CD4-positive, CD25-positive, alpha-beta regulatory T cell (primary cell): Measurements from ENCODE around the gene MAL. TPM values are rescaled to one million over a fixed set of nuclear protein-coding genes. Genes with fewer than 3 reads are reported as not detected.
A peak's percentile ranks its signal among the peaks of the same experiment; 100 is the strongest.
"Not testable (repeated sequence)": the region's sequence is repeated elsewhere in the genome, so short reads cannot be mapped to it uniquely, and the experiment has no call there.

Source experiments
- ATAC-seq, 2 donors: fragments of 150-1000 bp; cut with Tn5 transposase; one replicate each; pipeline ENCODE4 v1.10.0; 2021; ENCODE audit warnings: low read depth in 2 of 2, moderate number of reproducible peaks in 2 of 2, moderate library complexity in 1 of 2
- DNase-seq, 3 donors: peaks; one replicate each; pipeline versions ENCODE4 v3.0.0 to v3.0.0-alpha.2; 2012 to 2022; ENCODE audit warnings: mixed read lengths in 1 of 3
- H3K27ac ChIP-seq: one replicate; pipeline ENCODE4 v1.7.0; 2013; ENCODE audit warnings: mild to moderate bottlenecking, low read length; ENCODE audit not compliant: insufficient read depth, poor library complexity, severe bottlenecking
- H3K27me3 ChIP-seq: one replicate; pipeline ENCODE4 v1.7.0; 2013; ENCODE audit warnings: low read length; ENCODE audit not compliant: control insufficient read depth, insufficient read depth
- H3K36me3 ChIP-seq: one replicate; pipeline ENCODE4 v1.7.0; 2013; ENCODE audit warnings: mild to moderate bottlenecking, low read length, moderate library complexity; ENCODE audit not compliant: control insufficient read depth, insufficient read depth
- H3K4me1 ChIP-seq: 2 replicates; pipeline ENCODE4 v1.7.0; 2013; ENCODE audit warnings: mild to moderate bottlenecking, low read length; ENCODE audit not compliant: insufficient read depth, control insufficient read depth, poor library complexity, severe bottlenecking
- H3K4me3 ChIP-seq: one replicate; pipeline ENCODE4 v1.7.0; 2013; ENCODE audit warnings: low read depth, mild to moderate bottlenecking, low read length, moderate library complexity
- H3K9me3 ChIP-seq, 2 experiments: 1 replicate in 1 of 2; 2 replicates in 1 of 2; pipeline ENCODE4 v1.7.0; 2013; ENCODE audit warnings: low read length in 2 of 2, mild to moderate bottlenecking in 1 of 2, moderate library complexity in 1 of 2; ENCODE audit not compliant: control insufficient read depth in 2 of 2
- H3K27ac Mint-ChIP-seq, 3 donors: one replicate each; pipeline ENCODE4 v1.8.0; 2020 to 2022; ENCODE audit warnings: mild to moderate bottlenecking in 3 of 3, mixed read lengths in 3 of 3, moderate library complexity in 2 of 3
- H3K27me3 Mint-ChIP-seq: one replicate; pipeline ENCODE4 v1.8.0; 2022; ENCODE audit warnings: mild to moderate bottlenecking, mixed read lengths
- H3K36me3 Mint-ChIP-seq: one replicate; pipeline ENCODE4 v1.8.0; 2020; ENCODE audit warnings: mixed read lengths
- H3K4me1 Mint-ChIP-seq, 4 donors: one replicate each; pipeline ENCODE4 v1.8.0; 2020 to 2022; ENCODE audit warnings: mixed read lengths in 4 of 4, mild to moderate bottlenecking in 1 of 4
- H3K4me3 Mint-ChIP-seq, 4 donors: one replicate each; pipeline ENCODE4 v1.8.0; 2020 to 2022; ENCODE audit warnings: mild to moderate bottlenecking in 4 of 4, mixed read lengths in 4 of 4, moderate library complexity in 3 of 4
- H3K9me3 Mint-ChIP-seq, 7 donors: one replicate each; pipeline ENCODE4 v1.8.0; 2020 to 2022; ENCODE audit warnings: mixed read lengths in 7 of 7, mild to moderate bottlenecking in 3 of 7, moderate library complexity in 2 of 7
- polyA plus RNA-seq, 4 donors: library from polyadenylated mRNA; unstranded; fragments of 300-500 nt; fragmentation: Illumina TruSeq; gene quantifications; one replicate each; pipeline ENCODE4 v1.2.3, GENCODE V29; 2021
- total RNA-seq: library from RNA; stranded (reverse); gene quantifications from one replicate; pipeline ENCODE4 v1.2.3, GENCODE V29; 2022

Gene MAL
- total and polyA plus RNA-seq, 5 donors from 2014 or later, result 130 to 263 (median 191) TPM

GRCh38 chr2:95032341-95032740, 6.8 kb downstream of the MAL start:
- no peak for ATAC-seq
- peaks cover 12% of the 10 kb centered on the region for H3K36me3 ChIP-seq
- H3K27me3 ChIP-seq, result no peaks in the 10 kb centered on the region
- Mint-ChIP-seq H3K36me3 (peaks cover 15% of the 10 kb centered on the region), H3K4me1 (peaks cover 10 to 90% (median 31%) of the 10 kb centered on the region in 4 donors), H3K9me3 (no peaks in the 10 kb centered on the region), H3K27ac (no peak overlapping the region), H3K4me3 (peak overlapping the region in 2 of 4 donors; percentile 7 to 13), H3K27me3 (peaks cover 2% of the 10 kb centered on the region)
- H3K9me3 ChIP-seq, result no peaks in the 10 kb centered on the region
- H3K27ac ChIP-seq, result no peak overlapping the region
- DNase-seq, result no peak
- no peak overlapping the region for H3K4me3 ChIP-seq
- H3K4me1 ChIP-seq, result peaks cover 63% of the 10 kb centered on the region

- peaks cover 22% of the 10 kb centered on the region for H3K36me3 Mint-ChIP-seq
- ATAC-seq (no peak), DNase-seq (no peak)
- peak overlapping the region in 3 of 4 donors; percentile 7 to 19 (median 13) for H3K4me3 Mint-ChIP-seq
- H3K9me3 ChIP-seq, result no peaks in the 10 kb centered on the region
- H3K36me3 ChIP-seq, result peaks cover 12% of the 10 kb centered on the region
- no peaks in the 10 kb centered on the region for H3K27me3 Mint-ChIP-seq
- peak overlapping the region; percentile 42 to 60 (median 60) for H3K27ac Mint-ChIP-seq
- H3K9me3 Mint-ChIP-seq, result peaks cover 0 to 5% (median 0%) of the 10 kb centered on the region in 7 donors
- H3K4me3 ChIP-seq, result no peak overlapping the region
- no peaks in the 10 kb centered on the region for H3K27me3 ChIP-seq
- peaks cover 56% of the 10 kb centered on the region for H3K4me1 ChIP-seq
- peaks cover 10 to 92% (median 32%) of the 10 kb centered on the region in 4 donors for H3K4me1 Mint-ChIP-seq
- H3K27ac ChIP-seq, result no peak overlapping the region
These were observed 7.5 kb downstream of the MAL start for GRCh38 chr2:95032868-95033603.

GRCh38 chr2:95034221-95034620, 8.7 kb downstream of the MAL start:
- DNase-seq, result no peak
- no peaks in the 10 kb centered on the region for H3K27me3 Mint-ChIP-seq
- peaks cover 56% of the 10 kb centered on the region for H3K4me1 ChIP-seq
- peaks cover 12% of the 10 kb centered on the region for H3K36me3 ChIP-seq
- H3K9me3 ChIP-seq, result no peaks in the 10 kb centered on the region
- peaks cover 28% of the 10 kb centered on the region for H3K36me3 Mint-ChIP-seq
- H3K4me1 Mint-ChIP-seq, result peaks cover 1 to 94% (median 34%) of the 10 kb centered on the region in 4 donors
- no peak for ATAC-seq
- peaks cover 0 to 5% (median 0%) of the 10 kb centered on the region in 7 donors for H3K9me3 Mint-ChIP-seq
- H3K4me3 Mint-ChIP-seq, result no peak overlapping the region
- no peak overlapping the region for H3K4me3 ChIP-seq
- peak overlapping the region; percentile 29 for H3K27ac ChIP-seq
- no peaks in the 10 kb centered on the region for H3K27me3 ChIP-seq
- H3K27ac Mint-ChIP-seq, result peak overlapping the region; percentile 43 to 94 (median 60)

- peaks cover 12% of the 10 kb centered on the region for H3K36me3 ChIP-seq
- ATAC-seq (no peak), DNase-seq (no peak)
- peak overlapping the region; percentile 1 for H3K27ac ChIP-seq
- H3K4me3 ChIP-seq, result no peak overlapping the region
- no peaks in the 10 kb centered on the region for H3K27me3 ChIP-seq
- Mint-ChIP-seq H3K9me3 (peaks cover 0 to 5% (median 0%) of the 10 kb centered on the region in 7 donors), H3K36me3 (peaks cover 25% of the 10 kb centered on the region), H3K27me3 (no peaks in the 10 kb centered on the region), H3K4me3 (peak overlapping the region in 1 of 4 donors; percentile 45), H3K4me1 (peaks cover 1 to 93% (median 30%) of the 10 kb centered on the region in 4 donors), H3K27ac (peak overlapping the region; percentile 40 to 94 (median 60))
- H3K4me1 ChIP-seq, result peaks cover 54% of the 10 kb centered on the region
- no peaks in the 10 kb centered on the region for H3K9me3 ChIP-seq
These were observed 9.3 kb downstream of the MAL start for GRCh38 chr2:95034818-95035217.

- peaks cover 0 to 5% (median 0%) of the 10 kb centered on the region in 7 donors for H3K9me3 Mint-ChIP-seq
- Histone ChIP-seq H3K4me3 (peak overlapping the region; percentile 23), H3K36me3 (peaks cover 7% of the 10 kb centered on the region), H3K27ac (peak overlapping the region; percentile 42), H3K9me3 (no peaks in the 10 kb centered on the region), H3K27me3 (no peaks in the 10 kb centered on the region), H3K4me1 (peaks cover 46% of the 10 kb centered on the region)
- no peaks in the 10 kb centered on the region for H3K27me3 Mint-ChIP-seq
- H3K36me3 Mint-ChIP-seq, result peaks cover 25% of the 10 kb centered on the region
- H3K4me1 Mint-ChIP-seq, result peaks cover 5 to 93% (median 34%) of the 10 kb centered on the region in 4 donors
- H3K4me3 Mint-ChIP-seq, result peak overlapping the region in 3 of 4 donors; percentile 36 to 74 (median 58)
- ATAC-seq (no peak), DNase-seq (no peak)
- peak overlapping the region; percentile 94 to 98 (median 94) for H3K27ac Mint-ChIP-seq
These were observed 11.3 kb downstream of the MAL start for GRCh38 chr2:95036596-95037383.

GRCh38 chr2:95037384-95037839, 11.9 kb downstream of the MAL start:
- H3K36me3 Mint-ChIP-seq, result peaks cover 25% of the 10 kb centered on the region

GRCh38 chr2:95037841-95038585, 12.5 kb downstream of the MAL start:
- H3K9me3 ChIP-seq, H3K4me3 ChIP-seq, H3K27me3 ChIP-seq, DNase-seq, H3K27me3 Mint-ChIP-seq, ATAC-seq, H3K36me3 ChIP-seq, H3K9me3 Mint-ChIP-seq: not testable (repeated sequence)
- H3K4me1 ChIP-seq, result peaks cover 48% of the 10 kb centered on the region
- Mint-ChIP-seq H3K4me1 (peaks cover 5 to 99% (median 36%) of the 10 kb centered on the region in 4 donors), H3K27ac (peak overlapping the region; percentile 94 to 98 (median 94)), H3K36me3 (peaks cover 25% of the 10 kb centered on the region), H3K4me3 (peak overlapping the region in 2 of 4 donors; percentile 44 to 47)
- H3K27ac ChIP-seq, result peak overlapping the region; percentile 42

More at GRCh38 chr2:95037384-95037839, 11.9 kb downstream of the MAL start:
- Histone ChIP-seq H3K4me1 (peaks cover 49% of the 10 kb centered on the region), H3K27me3 (no peaks in the 10 kb centered on the region), H3K27ac (peak overlapping the region; percentile 42), H3K4me3 (no peak overlapping the region), H3K36me3 (peaks cover 7% of the 10 kb centered on the region), H3K9me3 (no peaks in the 10 kb centered on the region)
- peaks cover 0 to 5% (median 0%) of the 10 kb centered on the region in 7 donors for H3K9me3 Mint-ChIP-seq
- peak overlapping the region; percentile 94 to 98 (median 94) for H3K27ac Mint-ChIP-seq
- H3K4me3 Mint-ChIP-seq, result peak overlapping the region in 3 of 4 donors; percentile 29 to 74 (median 47)
- peaks cover 5 to 97% (median 36%) of the 10 kb centered on the region in 4 donors for H3K4me1 Mint-ChIP-seq
- no peaks in the 10 kb centered on the region for H3K27me3 Mint-ChIP-seq
- ATAC-seq, result no peak
- DNase-seq, result no peak
